CD14-positive monocyte (primary cell): Measurements from ENCODE around the gene POU2F2. TPM values are rescaled to one million over a fixed set of nuclear protein-coding genes. Genes with fewer than 3 reads are reported as not detected.

Source experiments
- DNase-seq, 3 donors: peaks; one replicate each; pipeline ENCODE4 v3.0.0-alpha.2; 2011 to 2022
- H2AFZ ChIP-seq: 2 replicates; pipeline ENCODE4 v1.6.0; 2012; ENCODE audit warnings: mild to moderate bottlenecking, low read depth, low read length, inconsistent platforms; ENCODE audit not compliant: insufficient read depth, poor library complexity, severe bottlenecking
- H3K27ac ChIP-seq, 2 donors: 1 replicate in 1 of 2; 2 replicates in 1 of 2; pipeline ENCODE4 v1.5.1; 2012 to 2013; ENCODE audit warnings: low read length in 2 of 2, control low read depth in 1 of 2, inconsistent platforms in 1 of 2, low read depth in 1 of 2, mild to moderate bottlenecking in 1 of 2
- H3K27me3 ChIP-seq, 2 donors: one replicate each; pipeline versions ENCODE4 v1.6.0 to v1.6.1; 2011 to 2013; ENCODE audit warnings: low read length in 2 of 2; ENCODE audit not compliant: control insufficient read depth in 2 of 2, insufficient read depth in 2 of 2
- H3K36me3 ChIP-seq, 2 donors: replicated peaks in 1 of 2; 1 replicate in 1 of 2; 2 replicates in 1 of 2; pipeline versions ENCODE4 v1.5.1 to v1.6.1; 2012 to 2013; ENCODE audit warnings: low read length in 2 of 2, control low read depth in 1 of 2, inconsistent platforms in 1 of 2, mild to moderate bottlenecking in 1 of 2; ENCODE audit not compliant: insufficient read depth in 2 of 2, control insufficient read depth in 1 of 2
- H3K4me1 ChIP-seq, 2 donors: 1 replicate in 1 of 2; 2 replicates in 1 of 2; pipeline versions ENCODE4 v1.5.1 to v1.6.1; 2012 to 2013; ENCODE audit warnings: low read length in 2 of 2, control low read depth in 1 of 2, inconsistent platforms in 1 of 2, mild to moderate bottlenecking in 1 of 2, moderate library complexity in 1 of 2; ENCODE audit not compliant: insufficient read depth in 2 of 2, control insufficient read depth in 1 of 2
- H3K4me2 ChIP-seq: replicated peaks from 2 replicates; pipeline ENCODE3; 2012; ENCODE audit warnings: low read length, moderate library complexity, mild to moderate bottlenecking; ENCODE audit not compliant: poor library complexity, severe bottlenecking; ENCODE audit errors: extremely low read depth
- H3K4me3 ChIP-seq, 3 experiments: fragments of 200-600 bp in 1 of 3; sonication (generic) in 1 of 3; replicated peaks in 1 of 3; 1 replicate in 2 of 3; 2 replicates in 1 of 3; pipeline ENCODE4 v1.5.1; 2011 to 2013; ENCODE audit warnings: low read length in 3 of 3, mild to moderate bottlenecking in 3 of 3, control low read depth in 2 of 3, low read depth in 2 of 3, inconsistent platforms in 1 of 3, moderate library complexity in 1 of 3
- H3K79me2 ChIP-seq: 2 replicates; pipeline ENCODE4 v1.6.0; 2012; ENCODE audit warnings: mild to moderate bottlenecking, control low read depth, inconsistent platforms, low read length, moderate library complexity; ENCODE audit not compliant: insufficient read depth
- H3K9ac ChIP-seq: 2 replicates; pipeline ENCODE4 v1.6.0; 2017; ENCODE audit warnings: low read length, mild to moderate bottlenecking; ENCODE audit not compliant: insufficient read depth, poor library complexity, severe bottlenecking
- H3K9me3 ChIP-seq, 2 donors: replicated peaks in 1 of 2; 1 replicate in 1 of 2; 2 replicates in 1 of 2; pipeline versions ENCODE4 v1.5.1 to v1.6.1; 2012 to 2013; ENCODE audit warnings: low read length in 2 of 2, control low read depth in 1 of 2; ENCODE audit not compliant: control insufficient read depth in 1 of 2, insufficient read depth in 1 of 2
- H4K20me1 ChIP-seq: 2 replicates; pipeline ENCODE4 v1.6.0; 2012; ENCODE audit warnings: mild to moderate bottlenecking, low read length, control low read depth, moderate library complexity; ENCODE audit not compliant: insufficient read depth
- H3K27ac Mint-ChIP-seq, 7 donors: one replicate each; pipeline ENCODE4 v1.8.0; 2020; ENCODE audit warnings: mild to moderate bottlenecking in 7 of 7, mixed read lengths in 7 of 7, moderate library complexity in 6 of 7, inconsistent platforms in 2 of 7
- H3K27me3 Mint-ChIP-seq, 3 donors: one replicate each; pipeline ENCODE4 v1.8.0; 2021 to 2022; ENCODE audit warnings: low read depth in 3 of 3, mild to moderate bottlenecking in 3 of 3, mixed read lengths in 3 of 3, moderate library complexity in 3 of 3, inconsistent platforms in 1 of 3
- H3K36me3 Mint-ChIP-seq, 2 donors: one replicate each; pipeline ENCODE4 v1.8.0; 2020; ENCODE audit warnings: mixed read lengths in 2 of 2, inconsistent platforms in 1 of 2, mild to moderate bottlenecking in 1 of 2
- H3K4me1 Mint-ChIP-seq: one replicate; pipeline ENCODE4 v1.8.0; 2020; ENCODE audit warnings: mild to moderate bottlenecking, mixed read lengths
- H3K4me3 Mint-ChIP-seq, 2 donors: one replicate each; pipeline ENCODE4 v1.8.0; 2020; ENCODE audit warnings: mild to moderate bottlenecking in 2 of 2, mixed read lengths in 2 of 2, moderate library complexity in 1 of 2
- H3K9me3 Mint-ChIP-seq, 7 donors: one replicate each; pipeline ENCODE4 v1.8.0; 2020 to 2022; ENCODE audit warnings: mixed read lengths in 7 of 7, mild to moderate bottlenecking in 6 of 7, moderate library complexity in 6 of 7, inconsistent platforms in 2 of 7
- WGBS: methylation state at CpG from one replicate; pipeline ENCODE4 v1.1.5; 2013; ENCODE audit warnings: missing lambda C conversion rate; ENCODE audit not compliant: insufficient coverage; 5-methylcytosine and 5-hydroxymethylcytosine counted together
- intact Hi-C, 2 donors: fragments of 100-400 bp; cut with micrococcal nuclease; formaldehyde crosslinking; loops; one replicate each; pipeline versions ENCODE4 v1.15.0 to v1.15.1; 2023
- polyA plus RNA-seq, 3 donors: library from polyadenylated mRNA; depleted of rRNA in 1 of 3; unstranded in 2 of 3; stranded (reverse) in 1 of 3; fragments of 300-500 nt in 2 of 3; fragments of >200 nt in 1 of 3; fragmentation: Illumina TruSeq in 2 of 3; gene quantifications; 1 replicate in 2 of 3; 2 replicates in 1 of 3; pipeline ENCODE4 v1.2.3, GENCODE V29; 2012 to 2021
- TF ChIP-seq, protein P1 (sequence below): fragments of 200-600 bp; IDR thresholded peaks from one replicate; pipeline ENCODE4 v1.8.0; 2022; ENCODE audit warnings: antibody characterized with exemption, mild to moderate bottlenecking

The POU2F2 gene
- polyA plus RNA-seq, 3 donors, result 20.0 to 147 (median 28.2) TPM

DNA sequence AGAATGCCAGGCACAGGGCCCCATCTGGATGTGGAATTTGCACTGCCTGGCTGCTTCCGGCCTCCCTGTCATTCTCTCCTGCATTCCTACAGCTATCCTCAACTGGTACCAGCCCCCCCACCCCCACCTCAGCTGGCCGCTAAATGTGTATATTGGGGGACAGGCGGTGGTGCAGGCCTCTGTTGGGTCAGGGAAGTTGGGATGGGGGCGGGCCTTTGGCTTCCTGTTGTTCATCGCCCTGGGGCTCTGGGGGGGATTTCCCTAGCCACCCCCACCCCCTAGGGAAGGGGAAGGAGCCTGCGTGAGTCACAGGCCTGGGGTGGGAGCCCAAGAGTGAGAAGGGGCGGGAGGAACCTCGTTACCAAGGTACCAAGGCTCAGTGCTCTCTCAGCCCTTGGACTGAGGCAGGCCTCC is 10.6 kb downstream of the POU2F2 start:
- H3K36me3 Mint-ChIP-seq, result peaks cover 56 to 89% of the 10 kb centered on the region in 2 donors
- H3K27ac Mint-ChIP-seq, result peak overlapping the region; percentile 94 to 99 (median 97)
- peak overlapping the region; percentile 78 to 88 for H3K4me3 Mint-ChIP-seq
- no peaks in the 10 kb centered on the region for H3K27me3 ChIP-seq
- peak overlapping the region; percentile 89 for H3K4me2 ChIP-seq
- peak overlapping the region; percentile 98 to 99 for H3K27ac ChIP-seq
- TF ChIP-seq, protein P1, sequence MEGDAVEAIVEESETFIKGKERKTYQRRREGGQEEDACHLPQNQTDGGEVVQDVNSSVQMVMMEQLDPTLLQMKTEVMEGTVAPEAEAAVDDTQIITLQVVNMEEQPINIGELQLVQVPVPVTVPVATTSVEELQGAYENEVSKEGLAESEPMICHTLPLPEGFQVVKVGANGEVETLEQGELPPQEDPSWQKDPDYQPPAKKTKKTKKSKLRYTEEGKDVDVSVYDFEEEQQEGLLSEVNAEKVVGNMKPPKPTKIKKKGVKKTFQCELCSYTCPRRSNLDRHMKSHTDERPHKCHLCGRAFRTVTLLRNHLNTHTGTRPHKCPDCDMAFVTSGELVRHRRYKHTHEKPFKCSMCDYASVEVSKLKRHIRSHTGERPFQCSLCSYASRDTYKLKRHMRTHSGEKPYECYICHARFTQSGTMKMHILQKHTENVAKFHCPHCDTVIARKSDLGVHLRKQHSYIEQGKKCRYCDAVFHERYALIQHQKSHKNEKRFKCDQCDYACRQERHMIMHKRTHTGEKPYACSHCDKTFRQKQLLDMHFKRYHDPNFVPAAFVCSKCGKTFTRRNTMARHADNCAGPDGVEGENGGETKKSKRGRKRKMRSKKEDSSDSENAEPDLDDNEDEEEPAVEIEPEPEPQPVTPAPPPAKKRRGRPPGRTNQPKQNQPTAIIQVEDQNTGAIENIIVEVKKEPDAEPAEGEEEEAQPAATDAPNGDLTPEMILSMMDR, result no peak
- peaks cover 0 to 5% (median 2%) of the 10 kb centered on the region in 3 donors for H3K27me3 Mint-ChIP-seq
- no peaks in the 10 kb centered on the region for H3K9me3 Mint-ChIP-seq
- intact Hi-C loops, result loop anchor here in 1 of 2 donors (10.0 kb wide), 1 partner anchor 273 kb away; the partner anchor contains the start of gene CNFN
- H3K36me3 ChIP-seq, result peaks cover 22 to 75% of the 10 kb centered on the region in 2 donors
- peaks cover 74% of the 10 kb centered on the region for H3K4me1 Mint-ChIP-seq
- peak; percentile 95 to 97 (median 95) for DNase-seq
- WGBS, result 0% methylated on average over 2 of the region's 8 CpGs
- peaks cover 58% of the 10 kb centered on the region for H3K79me2 ChIP-seq
- H3K9ac ChIP-seq, result peak overlapping the region; percentile 81
- H3K4me1 ChIP-seq, result peaks cover 67 to 70% of the 10 kb centered on the region in 2 donors
- H3K4me3 ChIP-seq, result peak overlapping the region; percentile 33 to 79 (median 47)
- peak overlapping the region; percentile 33 for H2AFZ ChIP-seq
- H3K9me3 ChIP-seq, result no peaks in the 10 kb centered on the region
- peaks cover 42% of the 10 kb centered on the region for H4K20me1 ChIP-seq

GRCh38 chr19:42121036-42121621 is 11.1 kb downstream of the POU2F2 start:
- Histone ChIP-seq H3K27me3 (no peaks in the 10 kb centered on the region), H3K4me3 (peak overlapping the region; percentile 1 to 79 (median 47)), H3K27ac (peak overlapping the region; percentile 98 to 99), H3K36me3 (peaks cover 27 to 80% of the 10 kb centered on the region in 2 donors), H3K4me2 (peak overlapping the region; percentile 89), H3K79me2 (peaks cover 52% of the 10 kb centered on the region), H3K9me3 (no peaks in the 10 kb centered on the region), H4K20me1 (peaks cover 44% of the 10 kb centered on the region), H3K9ac (peak overlapping the region; percentile 81), H2AFZ (peak overlapping the region; percentile 33), H3K4me1 (peaks cover 61 to 65% of the 10 kb centered on the region in 2 donors)
- peak overlapping the region; percentile 78 to 88 for H3K4me3 Mint-ChIP-seq
- 42% methylated on average over 4 of the region's 5 CpGs for WGBS
- TF ChIP-seq, protein P1, result no peak
- peak; percentile 56 to 71 (median 61) for DNase-seq
- peaks cover 69% of the 10 kb centered on the region for H3K4me1 Mint-ChIP-seq
- H3K27ac Mint-ChIP-seq, result peak overlapping the region; percentile 94 to 99 (median 97)
- H3K27me3 Mint-ChIP-seq, result peaks cover 0 to 5% (median 2%) of the 10 kb centered on the region in 3 donors
- no peaks in the 10 kb centered on the region for H3K9me3 Mint-ChIP-seq
- H3K36me3 Mint-ChIP-seq, result peaks cover 61 to 90% of the 10 kb centered on the region in 2 donors
- intact Hi-C loops, result loop anchor here in 1 of 2 donors (10.0 kb wide), 1 partner anchor 274 kb away; the partner anchor contains the start of gene CNFN
